AG04450 (cell line): ENCODE measurements around the gene DHRS13. TPM values are rescaled to one million over a fixed set of nuclear protein-coding genes. Genes with fewer than 3 reads are reported as not detected.

Source experiments
- CTCF ChIA-PET: fragments of 300-600, 350-600 bp; formaldehyde crosslinking; extraction: SDS; loops from one replicate; lab custom pipeline; 2022; ENCODE audit warnings: antibody characterized with exemption, inconsistent platforms; lab: Charles Lee
- POLR2A ChIA-PET: fragments of 350-600 bp; formaldehyde crosslinking; extraction: SDS; loops from one replicate; lab custom pipeline; 2021; ENCODE audit warnings: antibody characterized with exemption, inconsistent platforms; lab: Yijun Ruan, JAX
- DNase-seq: peaks from one replicate; pipeline ENCODE4 v3.0.0-alpha.2; 2011; ENCODE audit warnings: low read depth, low spot score
- H3K27ac ChIP-seq: one replicate; pipeline ENCODE4 v1.5.1; 2012; ENCODE audit warnings: low read depth, low read length, control low read depth
- H3K27me3 ChIP-seq: one replicate; pipeline ENCODE4 v1.6.0; 2012; ENCODE audit warnings: low read length; ENCODE audit not compliant: control insufficient read depth, insufficient read depth
- H3K4me3 ChIP-seq: 2 replicates; pipeline ENCODE4 v1.5.1; 2011; ENCODE audit warnings: mild to moderate bottlenecking, low read depth, low read length, control low read depth
- H3K9me3 ChIP-seq: 2 replicates; pipeline ENCODE4 v1.5.1; 2012; ENCODE audit warnings: low read length; ENCODE audit not compliant: control insufficient read depth, insufficient read depth
- polyA plus RNA-seq: library from polyadenylated mRNA; depleted of rRNA; stranded (reverse); fragments of >200 nt; gene quantifications from 2 replicates; pipeline ENCODE4 v1.2.3, GENCODE V29; 2011
- TF ChIP-seq, protein P1 (sequence below): IDR thresholded peaks from 2 replicates; pipeline ENCODE4 v1.5.1; 2011; ENCODE audit warnings: low read depth, low read length, control low read depth, inconsistent platforms

Gene DHRS13
- polyA plus RNA-seq, 1 experiment: 2.9 TPM

DNA sequence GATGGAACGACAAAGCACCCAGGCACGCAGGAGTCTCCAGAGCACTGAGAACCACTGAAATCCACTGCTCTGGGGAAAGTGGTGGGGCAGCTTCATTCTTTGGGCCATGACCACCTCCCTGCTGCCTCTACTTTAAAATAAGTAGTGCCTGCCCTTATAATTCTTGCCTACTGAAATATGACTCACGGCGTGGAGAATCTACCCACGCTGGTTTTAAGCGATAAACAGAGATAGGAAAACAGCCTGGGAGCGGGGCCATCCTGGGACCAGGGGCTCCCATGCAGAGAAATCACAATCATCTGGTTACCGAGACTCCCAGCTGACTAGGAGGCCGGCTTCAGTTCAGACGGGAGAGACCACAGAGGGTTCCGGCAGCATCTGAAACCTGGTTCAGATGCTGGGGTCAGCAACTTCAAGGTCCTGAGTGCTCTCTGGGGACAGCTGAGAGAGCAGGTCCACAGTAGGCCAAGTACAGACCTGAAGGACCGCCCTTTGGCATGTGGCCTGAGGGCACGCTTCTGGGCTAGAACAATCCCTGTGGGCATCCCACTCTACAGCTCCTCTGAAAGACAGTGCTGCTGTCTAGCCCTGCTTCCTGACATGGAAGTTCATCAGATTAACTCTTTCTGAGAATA, 8.6 kb upstream of the DHRS13 start:
- Histone ChIP-seq H3K27me3 (no peaks in the 10 kb centered on the region), H3K27ac (no peak overlapping the region), H3K9me3 (no peaks in the 10 kb centered on the region), H3K4me3 (no peak overlapping the region)
- DNase-seq: no peak
- CTCF ChIA-PET: interaction anchor here (1.4 to 4.2 kb wide), 3 partner anchors 9 to 162 kb away, joined by 4 to 33 read pairs (median 4); no protein-coding TSS in a partner anchor
- TF ChIP-seq, protein P1, sequence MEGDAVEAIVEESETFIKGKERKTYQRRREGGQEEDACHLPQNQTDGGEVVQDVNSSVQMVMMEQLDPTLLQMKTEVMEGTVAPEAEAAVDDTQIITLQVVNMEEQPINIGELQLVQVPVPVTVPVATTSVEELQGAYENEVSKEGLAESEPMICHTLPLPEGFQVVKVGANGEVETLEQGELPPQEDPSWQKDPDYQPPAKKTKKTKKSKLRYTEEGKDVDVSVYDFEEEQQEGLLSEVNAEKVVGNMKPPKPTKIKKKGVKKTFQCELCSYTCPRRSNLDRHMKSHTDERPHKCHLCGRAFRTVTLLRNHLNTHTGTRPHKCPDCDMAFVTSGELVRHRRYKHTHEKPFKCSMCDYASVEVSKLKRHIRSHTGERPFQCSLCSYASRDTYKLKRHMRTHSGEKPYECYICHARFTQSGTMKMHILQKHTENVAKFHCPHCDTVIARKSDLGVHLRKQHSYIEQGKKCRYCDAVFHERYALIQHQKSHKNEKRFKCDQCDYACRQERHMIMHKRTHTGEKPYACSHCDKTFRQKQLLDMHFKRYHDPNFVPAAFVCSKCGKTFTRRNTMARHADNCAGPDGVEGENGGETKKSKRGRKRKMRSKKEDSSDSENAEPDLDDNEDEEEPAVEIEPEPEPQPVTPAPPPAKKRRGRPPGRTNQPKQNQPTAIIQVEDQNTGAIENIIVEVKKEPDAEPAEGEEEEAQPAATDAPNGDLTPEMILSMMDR: no peak
- POLR2A ChIA-PET: no interaction called here

DNA sequence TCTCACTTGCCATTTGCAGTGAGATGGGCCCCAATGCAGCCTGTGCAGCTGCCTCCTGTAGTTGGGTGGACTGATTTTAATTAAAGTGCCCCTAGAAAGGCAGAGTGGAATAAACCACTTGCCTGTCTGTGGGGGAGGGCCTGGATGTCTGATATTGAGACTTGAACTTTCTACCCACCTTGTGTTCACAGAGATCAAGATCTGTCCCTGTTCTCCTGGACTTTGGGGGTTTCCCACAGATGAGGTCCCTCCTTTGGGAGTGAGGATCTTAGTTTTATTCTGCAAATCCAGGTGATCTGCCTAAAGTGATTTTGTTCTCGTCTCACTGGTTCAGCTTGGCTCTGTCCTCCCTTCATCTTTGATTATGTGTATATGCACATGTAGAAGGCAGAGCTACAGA, 7.7 kb upstream of the DHRS13 start:
- no peak for DNase-seq
- H3K27me3 ChIP-seq: no peaks in the 10 kb centered on the region
- H3K4me3 ChIP-seq: no peak overlapping the region
- no peak overlapping the region for H3K27ac ChIP-seq
- no peaks in the 10 kb centered on the region for H3K9me3 ChIP-seq
- ChIA-PET POLR2A (no interaction called here), CTCF (interaction anchor here (1.4 to 4.2 kb wide), 5 partner anchors 8 to 206 kb away, joined by 4 to 33 read pairs (median 5); no protein-coding TSS in a partner anchor)
- TF ChIP-seq, protein P1: no peak

DNA sequence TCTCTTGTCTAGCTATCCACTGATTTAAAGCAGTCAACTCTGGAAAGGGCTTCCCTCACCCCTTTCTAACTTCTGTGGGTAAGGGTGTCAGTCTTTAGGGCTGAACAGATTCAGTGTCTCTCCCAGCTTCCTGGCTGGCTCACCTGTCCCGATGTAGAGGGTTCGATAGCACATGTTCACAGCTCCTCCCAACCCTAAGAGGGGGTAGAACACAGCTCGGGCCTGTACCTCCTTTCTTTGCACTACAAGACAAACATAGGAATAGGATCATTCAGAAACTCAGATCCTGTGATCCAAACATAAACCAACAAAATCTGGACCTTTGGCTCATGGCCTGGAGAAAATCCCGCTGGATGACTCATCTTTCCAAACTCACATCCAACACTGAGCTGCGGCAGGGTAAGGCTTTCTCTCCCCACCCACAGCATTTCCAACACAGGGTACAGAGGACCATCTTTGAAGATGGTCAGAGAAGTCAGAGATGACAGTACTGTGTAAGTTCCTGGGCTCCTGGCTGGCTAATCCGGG, 5.8 kb upstream of the DHRS13 start:
- peak overlapping the region; percentile 84 for H3K27ac ChIP-seq
- peak; percentile 68 for DNase-seq
- H3K9me3 ChIP-seq: no peaks in the 10 kb centered on the region
- no peak overlapping the region for H3K4me3 ChIP-seq
- ChIA-PET POLR2A (interaction anchor here (0.6 to 3.0 kb wide), 3 partner anchors 16 to 189 kb away, joined by 3 to 18 read pairs (median 6); partner anchors contain the start of gene RPL23A), CTCF (interaction anchor here (0.5 to 4.5 kb wide), 8 partner anchors 9 to 208 kb away, joined by 3 to 33 read pairs (median 6); partner anchors contain the start of gene TLCD1)
- TF ChIP-seq, protein P1: no peak
- no peaks in the 10 kb centered on the region for H3K27me3 ChIP-seq

DNA sequence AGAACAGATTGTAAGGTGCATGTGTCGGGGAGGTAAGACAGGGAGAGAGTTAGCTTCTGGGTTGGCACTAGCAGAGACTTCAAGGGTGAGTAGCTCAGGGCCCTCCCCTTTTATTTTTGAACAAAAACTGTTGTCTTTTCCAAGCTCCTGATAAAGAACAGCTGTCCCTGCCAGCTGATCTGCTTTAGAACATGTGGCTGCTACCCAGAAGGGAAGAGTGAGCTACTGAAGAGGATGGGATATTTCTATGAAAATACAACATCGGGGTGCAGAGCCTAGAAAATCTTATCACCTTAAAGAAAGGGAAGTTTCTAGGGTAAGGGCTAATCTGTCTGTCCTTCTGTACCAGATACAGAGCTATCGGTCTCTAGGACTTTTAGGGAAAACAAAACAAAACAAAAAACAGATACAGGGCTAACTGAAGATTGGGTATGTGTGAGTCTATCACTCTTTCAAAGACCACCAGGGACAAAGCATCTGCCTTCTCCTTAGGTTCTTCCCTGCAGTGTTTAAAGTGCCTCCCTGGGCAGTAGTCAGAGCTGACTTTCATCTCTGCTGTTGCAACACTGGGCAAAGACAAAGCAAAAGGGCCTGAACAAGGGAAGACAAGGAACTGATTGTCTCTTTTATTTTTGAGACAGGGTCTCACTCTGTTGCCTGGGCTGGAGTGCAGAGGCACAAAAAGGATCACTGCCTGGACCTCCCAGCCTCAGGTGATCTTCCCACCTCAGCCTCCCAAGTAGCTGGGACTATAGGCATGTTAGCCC, 5.0 kb upstream of the DHRS13 start:
- no peak for DNase-seq
- POLR2A ChIA-PET: interaction anchor here (0.8 to 3.0 kb wide), 3 partner anchors 42 to 188 kb away, joined by 3 to 18 read pairs (median 6); partner anchors contain the start of gene RPL23A
- CTCF ChIA-PET: interaction anchor here (0.5 to 4.5 kb wide), 10 partner anchors 8 to 181 kb away, joined by 3 to 33 read pairs (median 6); partner anchors contain the start of gene TLCD1
- Histone ChIP-seq H3K27me3 (no peaks in the 10 kb centered on the region), H3K27ac (peak overlapping the region; percentile 84), H3K4me3 (no peak overlapping the region), H3K9me3 (no peaks in the 10 kb centered on the region)
- TF ChIP-seq, protein P1: no peak
